Thyroid gland (tissue), 4 donors: ENCODE results near the gene ERLIN1. TPM values are rescaled to one million over a fixed set of nuclear protein-coding genes. Genes with fewer than 3 reads are reported as not detected.

Source experiments
- DNase-seq, 2 donors: peaks; one replicate each; pipeline ENCODE4 v3.0.0-alpha.2; 2019
- H3K27ac ChIP-seq, 3 donors: fragments of 200-600 bp; sonication (generic); 1 replicate in 2 of 3; 2 replicates in 1 of 3; pipeline ENCODE4 v1.5.1; 2016 to 2019; ENCODE audit warnings: mild to moderate bottlenecking in 1 of 3, moderate library complexity in 1 of 3
- H3K27me3 ChIP-seq: fragments of 200-600 bp; sonication (generic); one replicate; pipeline ENCODE4 v1.5.1; 2019
- H3K36me3 ChIP-seq, 2 donors: fragments of 200-600 bp; sonication (generic); one replicate each; pipeline ENCODE4 v1.5.1; 2016 to 2019
- H3K4me1 ChIP-seq, 2 donors: fragments of 200-600 bp; sonication (generic); one replicate each; pipeline ENCODE4 v1.5.1; 2017 to 2019
- H3K4me3 ChIP-seq, 3 donors: fragments of 200-600 bp; sonication (generic); replicated peaks in 1 of 3; 1 replicate in 2 of 3; 2 replicates in 1 of 3; pipeline ENCODE4 v1.5.1; 2016; ENCODE audit warnings: mild to moderate bottlenecking in 1 of 3
- H3K9me3 ChIP-seq: fragments of 200-600 bp; sonication (generic); one replicate; pipeline ENCODE4 v1.5.1; 2017
- POLR2A ChIP-seq, 2 donors: fragments of 450-650 bp; IDR thresholded peaks; one replicate each; pipeline ENCODE4 v1.6.1; 2017; ENCODE audit warnings: antibody characterized with exemption in 2 of 2, mild to moderate bottlenecking in 2 of 2, moderate library complexity in 1 of 2
- WGBS, 2 donors: methylation state at CpG; one replicate each; pipeline ENCODE4 v1.1.5; 2017; 5-methylcytosine and 5-hydroxymethylcytosine counted together
- intact Hi-C: fragments of 100-400 bp; cut with DNase I; formaldehyde crosslinking; loops from one replicate; pipeline ENCODE4 v1.15.1; 2023
- total RNA-seq, 4 donors: library from RNA; depleted of rRNA; stranded (reverse); fragments of >200 nt; gene quantifications; one replicate each; pipeline ENCODE4 v1.2.3, GENCODE V29; 2016
- TF ChIP-seq, protein P1 (sequence below), 6 experiments: fragments of 200-600 bp in 3 of 6; fragments of 450-650 bp in 3 of 6; sonication (generic) in 3 of 6; IDR thresholded peaks; one replicate each; pipeline ENCODE4 v1.5.1; 2016 to 2019; ENCODE audit warnings: antibody characterized with exemption in 6 of 6, mild to moderate bottlenecking in 2 of 6, inconsistent platforms in 1 of 6, moderate library complexity in 1 of 6

ERLIN1 gene
- total RNA-seq, 4 donors from 2014 or later = 17.9 to 23.5 (median 19.7) TPM

DNA sequence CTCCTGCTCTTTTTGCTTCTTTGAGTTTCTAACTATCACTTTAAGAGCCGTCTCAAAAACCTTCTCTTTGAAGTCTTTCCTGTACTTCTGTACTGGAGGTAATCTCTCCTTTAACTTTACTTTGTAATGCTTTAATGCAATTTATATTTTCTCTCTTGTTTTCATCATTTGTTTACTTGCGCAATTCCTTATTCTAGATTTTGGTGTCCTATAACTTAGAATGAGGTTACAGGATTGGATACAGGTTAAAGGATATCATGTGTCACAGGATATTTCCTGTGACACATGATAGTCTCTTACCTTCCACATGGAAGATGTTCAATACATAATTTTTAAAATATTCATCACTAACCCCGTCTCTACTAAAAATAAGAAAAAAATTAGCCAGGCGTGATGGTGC, 61.7 kb downstream of the ERLIN1 start:
- TF ChIP-seq POLR2A (IDR thresholded peaks at IDR 0.05) = no peak
- TF ChIP-seq, protein P1, sequence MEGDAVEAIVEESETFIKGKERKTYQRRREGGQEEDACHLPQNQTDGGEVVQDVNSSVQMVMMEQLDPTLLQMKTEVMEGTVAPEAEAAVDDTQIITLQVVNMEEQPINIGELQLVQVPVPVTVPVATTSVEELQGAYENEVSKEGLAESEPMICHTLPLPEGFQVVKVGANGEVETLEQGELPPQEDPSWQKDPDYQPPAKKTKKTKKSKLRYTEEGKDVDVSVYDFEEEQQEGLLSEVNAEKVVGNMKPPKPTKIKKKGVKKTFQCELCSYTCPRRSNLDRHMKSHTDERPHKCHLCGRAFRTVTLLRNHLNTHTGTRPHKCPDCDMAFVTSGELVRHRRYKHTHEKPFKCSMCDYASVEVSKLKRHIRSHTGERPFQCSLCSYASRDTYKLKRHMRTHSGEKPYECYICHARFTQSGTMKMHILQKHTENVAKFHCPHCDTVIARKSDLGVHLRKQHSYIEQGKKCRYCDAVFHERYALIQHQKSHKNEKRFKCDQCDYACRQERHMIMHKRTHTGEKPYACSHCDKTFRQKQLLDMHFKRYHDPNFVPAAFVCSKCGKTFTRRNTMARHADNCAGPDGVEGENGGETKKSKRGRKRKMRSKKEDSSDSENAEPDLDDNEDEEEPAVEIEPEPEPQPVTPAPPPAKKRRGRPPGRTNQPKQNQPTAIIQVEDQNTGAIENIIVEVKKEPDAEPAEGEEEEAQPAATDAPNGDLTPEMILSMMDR (IDR thresholded peaks at IDR 0.05) = no peak
- Histone ChIP-seq H3K36me3 (no peaks in the 10 kb centered on the region), H3K9me3 (no peaks in the 10 kb centered on the region), H3K27ac (no peak overlapping the region), H3K27me3 (no peaks in the 10 kb centered on the region), H3K4me1 (no peaks in the 10 kb centered on the region), H3K4me3 (no peak overlapping the region)
- WGBS, 2 donors = 88 to 90% methylated on average over 4 of the region's 4 CpGs
- intact Hi-C loops = no loop called here
- no peak for DNase-seq

DNA sequence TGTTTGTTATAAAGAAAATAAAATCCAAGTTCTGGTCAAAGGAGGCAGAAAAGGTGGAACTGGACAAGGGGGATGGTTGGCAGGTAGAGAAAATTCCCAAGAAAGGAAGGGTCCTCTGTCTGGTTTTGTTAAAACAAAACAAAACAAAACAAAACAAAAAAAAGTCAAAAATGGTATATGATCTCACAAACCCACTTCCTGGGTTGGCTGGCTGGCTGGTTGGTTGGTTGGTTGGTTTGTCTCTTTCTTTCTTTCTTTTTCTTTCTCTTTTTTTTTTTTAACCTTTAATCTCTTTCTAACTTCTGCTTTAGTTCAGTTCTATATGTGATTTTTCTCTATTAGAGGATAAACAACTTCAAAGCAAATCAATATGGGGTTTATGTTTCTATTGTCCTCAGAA, 63.0 kb downstream of the ERLIN1 start:
- TF ChIP-seq, protein P1 (IDR thresholded peaks at IDR 0.05) = no peak
- no peak for TF ChIP-seq POLR2A (IDR thresholded peaks at IDR 0.05)
- no peak overlapping the region for H3K27ac ChIP-seq
- H3K9me3 ChIP-seq = no peaks in the 10 kb centered on the region
- H3K4me1 ChIP-seq = no peaks in the 10 kb centered on the region
- DNase-seq = no peak
- no peaks in the 10 kb centered on the region for H3K36me3 ChIP-seq
- intact Hi-C loops = no loop called here
- no peaks in the 10 kb centered on the region for H3K27me3 ChIP-seq
- H3K4me3 ChIP-seq = no peak overlapping the region

DNA sequence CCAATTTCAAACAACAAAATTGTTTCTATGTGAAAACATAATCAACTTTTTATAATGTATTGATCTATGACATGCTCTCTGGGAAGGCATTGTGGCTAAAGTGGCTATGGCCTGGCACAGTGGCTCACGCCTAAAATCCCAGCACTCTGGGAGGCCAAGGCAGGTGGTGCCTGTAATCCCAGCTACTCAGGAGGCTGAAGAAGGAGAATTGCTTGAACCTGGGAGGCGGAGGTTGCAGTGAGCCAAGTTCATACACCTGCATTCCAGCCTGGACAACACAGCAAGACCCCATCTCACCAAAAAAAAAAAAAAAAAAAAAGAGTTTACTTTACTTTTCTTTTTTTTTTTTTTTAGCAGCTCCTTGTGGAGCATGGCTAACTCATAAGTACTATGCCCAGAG, 65.3 kb downstream of the ERLIN1 start:
- DNase-seq = no peak
- no peak for TF ChIP-seq POLR2A (IDR thresholded peaks at IDR 0.05)
- TF ChIP-seq, protein P1 (IDR thresholded peaks at IDR 0.05) = no peak
- Histone ChIP-seq H3K36me3 (no peaks in the 10 kb centered on the region), H3K27me3 (no peaks in the 10 kb centered on the region), H3K4me1 (no peaks in the 10 kb centered on the region), H3K9me3 (no peaks in the 10 kb centered on the region), H3K4me3 (no peak overlapping the region), H3K27ac (no peak overlapping the region)
- intact Hi-C loops = no loop called here
- 92 to 95% methylated on average over 2 of the region's 2 CpGs for WGBS, 2 donors

DNA sequence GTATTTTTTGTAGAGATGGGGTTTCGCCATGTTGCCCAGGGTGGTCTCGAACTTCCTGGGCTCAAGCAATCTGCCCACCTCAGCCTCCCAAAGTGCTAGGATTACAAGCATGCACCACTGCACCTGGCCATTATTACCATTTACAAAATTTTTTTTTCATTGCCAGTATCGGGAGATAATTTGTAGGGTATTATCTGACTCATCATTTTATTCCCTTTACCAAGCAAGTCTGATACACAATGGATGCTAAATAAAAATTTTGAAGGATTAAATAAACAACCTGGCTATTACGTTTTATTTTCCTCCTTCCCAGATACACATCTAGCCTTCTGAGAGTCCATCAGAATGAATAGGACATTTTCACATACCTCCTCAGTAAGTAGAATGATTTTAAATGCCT, 66.1 kb downstream of the ERLIN1 start:
- Histone ChIP-seq H3K27ac (no peak overlapping the region), H3K4me3 (no peak overlapping the region), H3K27me3 (no peaks in the 10 kb centered on the region), H3K9me3 (no peaks in the 10 kb centered on the region), H3K36me3 (no peaks in the 10 kb centered on the region), H3K4me1 (peaks cover 0 to 4% of the 10 kb centered on the region in 2 donors)
- WGBS, 2 donors = 83 to 88% methylated on average over 4 of the region's 4 CpGs
- DNase-seq = no peak
- no peak for TF ChIP-seq POLR2A (IDR thresholded peaks at IDR 0.05)
- TF ChIP-seq, protein P1 (IDR thresholded peaks at IDR 0.05) = no peak
- intact Hi-C loops = no loop called here

DNA sequence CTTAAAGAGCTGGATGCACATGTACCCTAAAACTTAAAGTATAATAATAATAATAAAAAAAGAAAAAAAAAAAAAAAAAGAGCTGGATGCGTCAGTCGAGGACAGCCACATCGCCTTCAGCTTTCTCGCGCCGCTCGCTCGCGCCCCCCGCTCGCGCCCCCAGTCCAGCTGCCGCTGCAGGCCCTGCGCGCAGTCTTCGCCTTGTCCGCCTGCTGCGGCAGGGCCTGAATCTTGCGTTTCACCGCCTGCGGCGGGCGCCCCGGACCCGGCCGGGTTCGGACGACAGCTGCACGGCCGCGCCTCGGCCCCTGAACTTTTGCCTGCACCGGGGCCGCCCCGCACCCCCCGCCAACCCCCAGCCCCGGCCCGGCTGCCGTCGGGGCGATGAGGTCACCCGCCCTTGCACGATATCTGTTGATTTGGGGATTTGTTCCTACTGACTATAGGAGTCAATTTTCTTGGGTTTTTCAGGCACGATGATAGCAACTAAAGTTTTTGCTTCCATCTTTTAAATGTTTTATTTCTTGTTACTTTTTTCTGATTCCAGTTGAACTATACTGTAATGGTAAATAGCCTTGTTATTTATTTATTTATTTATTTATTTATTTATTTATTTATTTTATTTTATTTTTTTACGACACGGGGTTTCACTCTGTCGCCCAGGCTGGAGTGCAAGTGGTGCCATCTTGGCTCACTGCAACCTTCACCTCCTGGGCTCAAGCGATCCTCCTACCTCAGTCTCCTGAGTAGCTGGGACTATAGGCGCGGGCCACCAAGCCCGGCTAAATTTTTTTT, 70.7 kb downstream of the ERLIN1 start:
- intact Hi-C loops = no loop called here
- WGBS, 2 donors = 22 to 23% methylated on average over 45 of the region's 51 CpGs
- Histone ChIP-seq H3K4me1 (peaks cover 0 to 4% of the 10 kb centered on the region in 2 donors), H3K36me3 (no peaks in the 10 kb centered on the region), H3K27ac (no peak overlapping the region), H3K9me3 (no peaks in the 10 kb centered on the region), H3K27me3 (no peaks in the 10 kb centered on the region), H3K4me3 (no peak overlapping the region)
- TF ChIP-seq POLR2A (IDR thresholded peaks at IDR 0.05) = no peak
- TF ChIP-seq, protein P1 (IDR thresholded peaks at IDR 0.05) = no peak
- DNase-seq = no peak
